CD1c-positive myeloid dendritic cell (primary cell): ENCODE measurements around the gene MINK1.
A peak's percentile ranks its signal among the peaks of the same experiment; 100 is the strongest.

Experiments
- DNase-seq: peaks from one replicate; pipeline ENCODE4 v3.0.0-alpha.2; 2016; ENCODE audit errors: extremely low spot score

MINK1 gene

GRCh38 chr17:4932756-4933155 is 99.6 kb downstream of the MINK1 start:
- DNase-seq = no peak

GRCh38 chr17:4933646-4934045 is 100.5 kb downstream of the MINK1 start:
- no peak for DNase-seq

GRCh38 chr17:4934173-4934979 is 101.2 kb downstream of the MINK1 start:
- peak; percentile 49 for DNase-seq

- DNase-seq = no peak
Observed at GRCh38 chr17:4935650-4936049, 102.5 kb downstream of the MINK1 start.

- DNase-seq = no peak
Observed at GRCh38 chr17:4936436-4936835, 103.3 kb downstream of the MINK1 start.

GRCh38 chr17:4937553-4937952 is 104.4 kb downstream of the MINK1 start:
- DNase-seq = no peak

- DNase-seq = no peak
Observed at GRCh38 chr17:4938069-4938491, 104.9 kb downstream of the MINK1 start.

GRCh38 chr17:4938688-4939545 is 105.8 kb downstream of the MINK1 start:
- DNase-seq = no peak

GRCh38 chr17:4939546-4939795 is 106.3 kb downstream of the MINK1 start:
- DNase-seq = no peak

- DNase-seq = peak; percentile 100
Observed at GRCh38 chr17:4939796-4940554, 106.8 kb downstream of the MINK1 start, which contains the start of the genes RNF167 and SLC25A11. Gene RNF167 (plus strand): TSS chr17:4940268. CDS start chr17:4940910, 642 bp downstream. Gene SLC25A11 (minus strand): TSS chr17:4940046. CDS start chr17:4939910, 136 bp downstream.

GRCh38 chr17:4940555-4941318 is 107.6 kb downstream of the MINK1 start:
- no peak for DNase-seq

GRCh38 chr17:4941319-4941610 is 108.1 kb downstream of the MINK1 start:
- DNase-seq = no peak

- DNase-seq = no peak
Observed at GRCh38 chr17:4942760-4943508, 109.8 kb downstream of the MINK1 start.

GRCh38 chr17:4944163-4944553 is 111.0 kb downstream of the MINK1 start:
- DNase-seq = peak; percentile 49

- no peak for DNase-seq
Observed at GRCh38 chr17:4944554-4945175, 111.5 kb downstream of the MINK1 start.

- DNase-seq = peak; percentile 82
Observed at GRCh38 chr17:4945176-4945943, 112.2 kb downstream of the MINK1 start.

GRCh38 chr17:4945944-4946280 is 112.8 kb downstream of the MINK1 start:
- DNase-seq = no peak

- peak; percentile 61 for DNase-seq
Observed at GRCh38 chr17:4946312-4946976, 113.3 kb downstream of the MINK1 start.

- DNase-seq = peak; percentile 39
Observed at GRCh38 chr17:4947010-4947410, 113.9 kb downstream of the MINK1 start.
